Prostate gland (tissue), 2 donors: ENCODE measurements around the gene NEGR1.

Experiments used
- CTCF ChIP-seq, 4 experiments: fragments of 200-600 bp in 2 of 4; fragments of 450-650 bp in 2 of 4; sonication (generic) in 2 of 4; IDR thresholded peaks; 1 replicate in 3 of 4; 2 replicates in 1 of 4; pipeline ENCODE4 v1.5.1; 2016 to 2019; ENCODE audit warnings: antibody characterized with exemption in 4 of 4, mild to moderate bottlenecking in 2 of 4, moderate library complexity in 2 of 4
- POLR2A ChIP-seq: fragments of 450-650 bp; IDR thresholded peaks from one replicate; pipeline ENCODE4 v1.6.1; 2016; ENCODE audit warnings: antibody characterized with exemption, mild to moderate bottlenecking
- POLR2AphosphoS5 ChIP-seq: sonication (generic); formaldehyde crosslinking; IDR thresholded peaks from one replicate; pipeline ENCODE4 v1.6.1; 2017; ENCODE audit warnings: antibody characterized with exemption

GRCh38 chr1:71600023-71600422 is 682.3 kb downstream of the NEGR1 start:
- no peak for TF ChIP-seq CTCF (IDR thresholded peaks at IDR 0.05)
- no peak for TF ChIP-seq POLR2A
- TF ChIP-seq POLR2AphosphoS5 = no peak
